Endothelial cell (in vitro differentiated cells): ENCODE data around the gene AP1B1. TPM values are rescaled to one million over a fixed set of nuclear protein-coding genes. Genes with fewer than 3 reads are reported as not detected.

Source experiments
- DNase-seq: peaks from one replicate; pipeline ENCODE4 v3.0.0; 2021; ENCODE audit warnings: low spot score
- H3K27ac Mint-ChIP-seq: one replicate; pipeline ENCODE4 v1.8.0; 2021; ENCODE audit warnings: mixed read lengths, inconsistent platforms; ENCODE audit not compliant: unreplicated experiment
- H3K27me3 Mint-ChIP-seq: one replicate; pipeline ENCODE4 v1.8.0; 2021; ENCODE audit warnings: mild to moderate bottlenecking, moderate library complexity, mixed read lengths, inconsistent platforms; ENCODE audit not compliant: unreplicated experiment
- H3K36me3 Mint-ChIP-seq: one replicate; pipeline ENCODE4 v1.8.0; 2021; ENCODE audit warnings: mild to moderate bottlenecking, low read depth, mixed read lengths, inconsistent platforms; ENCODE audit not compliant: unreplicated experiment
- H3K4me1 Mint-ChIP-seq: one replicate; pipeline ENCODE4 v1.8.0; 2021; ENCODE audit warnings: mild to moderate bottlenecking, mixed read lengths, inconsistent platforms; ENCODE audit not compliant: unreplicated experiment
- H3K4me3 Mint-ChIP-seq: one replicate; pipeline ENCODE4 v1.8.0; 2021; ENCODE audit warnings: mild to moderate bottlenecking, mixed read lengths, inconsistent platforms; ENCODE audit not compliant: unreplicated experiment
- H3K9me3 Mint-ChIP-seq: one replicate; pipeline ENCODE4 v1.8.0; 2021; ENCODE audit warnings: mixed read lengths, inconsistent platforms; ENCODE audit not compliant: unreplicated experiment
- CTCF ChIP-seq: fragments of 200-600 bp; sonication (generic); IDR thresholded peaks from one replicate; pipeline ENCODE4 v1.5.0; 2021; ENCODE audit warnings: antibody characterized with exemption; ENCODE audit not compliant: unreplicated experiment
- microRNA-seq: library from miRNA; unstranded; fragments of <30 nt; microRNA quantifications from one replicate; pipeline ENCODE4, GENCODE V29; 2020; ENCODE audit not compliant: unreplicated experiment
- total RNA-seq: library from RNA; stranded (reverse); fragmentation: NEBNext Ultra II Directional; extraction: Animal tissue kit (Norgen Biotek cat#: 25700); gene quantifications from one replicate; pipeline ENCODE4 v1.2.1, GENCODE V29; 2021; ENCODE audit not compliant: unreplicated experiment

The AP1B1 gene
- total RNA-seq, 1 donor from 2014 or later = 316 TPM

- Mint-ChIP-seq H3K4me3 (peak overlapping the region; percentile 24), H3K9me3 (no peaks in the 10 kb centered on the region), H3K27ac (no peak overlapping the region), H3K27me3 (no peaks in the 10 kb centered on the region), H3K36me3 (peaks cover 60% of the 10 kb centered on the region), H3K4me1 (no peaks in the 10 kb centered on the region)
- no peak for DNase-seq
- no peak for TF ChIP-seq CTCF
These were observed 99.5 kb downstream of the AP1B1 start for GRCh38 chr22:29288837-29289236.

- peak overlapping the region; percentile 51 for H3K4me3 Mint-ChIP-seq
- DNase-seq = no peak
- no peaks in the 10 kb centered on the region for H3K4me1 Mint-ChIP-seq
- H3K9me3 Mint-ChIP-seq = no peaks in the 10 kb centered on the region
- no peak for TF ChIP-seq CTCF
- no peak overlapping the region for H3K27ac Mint-ChIP-seq
- H3K36me3 Mint-ChIP-seq = peaks cover 58% of the 10 kb centered on the region
- H3K27me3 Mint-ChIP-seq = peaks cover 2% of the 10 kb centered on the region
These were observed 104.2 kb downstream of the AP1B1 start for GRCh38 chr22:29284196-29284595.

- Mint-ChIP-seq H3K27ac (no peak overlapping the region), H3K36me3 (peaks cover 45% of the 10 kb centered on the region), H3K27me3 (no peaks in the 10 kb centered on the region)
These were observed 110.4 kb downstream of the AP1B1 start for GRCh38 chr22:29277927-29278326.

More at GRCh38 chr22:29277927-29278326, 110.4 kb downstream of the AP1B1 start:
- no peaks in the 10 kb centered on the region for H3K9me3 Mint-ChIP-seq
- DNase-seq = no peak
- H3K4me3 Mint-ChIP-seq = peak overlapping the region; percentile 12
- TF ChIP-seq CTCF = no peak
- H3K4me1 Mint-ChIP-seq = peaks cover 3% of the 10 kb centered on the region

Small RNA genes lying within 50 kb of the gene (microRNA-seq; reads per million reads assigned to microRNA genes)
- 46.5 reads per million, percentile 76 among the genes with 10 or more reads in this experiment for gene MIR3653

Other genes with a start within 250 kb of the AP1B1 start
- gene EMID1, start 182.7 kb downstream of the AP1B1 start, total RNA-seq = 25.5 TPM
- gene RHBDD3, start 120.6 kb downstream of the AP1B1 start, total RNA-seq = 56.5 TPM
- 307 TPM for gene EWSR1, start 120.3 kb downstream of the AP1B1 start, total RNA-seq
- 33.6 TPM for gene GAS2L1, start 81.9 kb downstream of the AP1B1 start, total RNA-seq
- 30.1 TPM for gene RASL10A, start 72.9 kb downstream of the AP1B1 start, total RNA-seq
- gene RFPL1, start 50.0 kb upstream of the AP1B1 start, total RNA-seq = not detected
- 18.2 TPM for gene NEFH, start 91.6 kb upstream of the AP1B1 start, total RNA-seq
- gene THOC5, start 165.2 kb upstream of the AP1B1 start, total RNA-seq = 76.4 TPM
- gene NIPSNAP1, start 192.5 kb upstream of the AP1B1 start, total RNA-seq = 78.0 TPM
- 44.3 TPM for gene NF2, start 215.1 kb upstream of the AP1B1 start, total RNA-seq